GM19193 (cell line): ENCODE data around the gene ZBP1.

ENCODE experiments used
- POLR2A ChIP-seq: IDR thresholded peaks from 4 replicates; pipeline ENCODE4 v1.6.1; 2011; ENCODE audit not compliant: insufficient read depth, insufficient read length; ENCODE audit errors: extremely low read depth

Gene ZBP1, protein sequence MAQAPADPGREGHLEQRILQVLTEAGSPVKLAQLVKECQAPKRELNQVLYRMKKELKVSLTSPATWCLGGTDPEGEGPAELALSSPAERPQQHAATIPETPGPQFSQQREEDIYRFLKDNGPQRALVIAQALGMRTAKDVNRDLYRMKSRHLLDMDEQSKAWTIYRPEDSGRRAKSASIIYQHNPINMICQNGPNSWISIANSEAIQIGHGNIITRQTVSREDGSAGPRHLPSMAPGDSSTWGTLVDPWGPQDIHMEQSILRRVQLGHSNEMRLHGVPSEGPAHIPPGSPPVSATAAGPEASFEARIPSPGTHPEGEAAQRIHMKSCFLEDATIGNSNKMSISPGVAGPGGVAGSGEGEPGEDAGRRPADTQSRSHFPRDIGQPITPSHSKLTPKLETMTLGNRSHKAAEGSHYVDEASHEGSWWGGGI

GRCh38 chr20:57620274-57620990, at the start of gene ZBP1:
TSS of gene ZBP1 (minus strand) at chr20:57620426. CDS start at chr20:57620295, 131 bp downstream.
- TF ChIP-seq POLR2A: peak; percentile 45

DNA sequence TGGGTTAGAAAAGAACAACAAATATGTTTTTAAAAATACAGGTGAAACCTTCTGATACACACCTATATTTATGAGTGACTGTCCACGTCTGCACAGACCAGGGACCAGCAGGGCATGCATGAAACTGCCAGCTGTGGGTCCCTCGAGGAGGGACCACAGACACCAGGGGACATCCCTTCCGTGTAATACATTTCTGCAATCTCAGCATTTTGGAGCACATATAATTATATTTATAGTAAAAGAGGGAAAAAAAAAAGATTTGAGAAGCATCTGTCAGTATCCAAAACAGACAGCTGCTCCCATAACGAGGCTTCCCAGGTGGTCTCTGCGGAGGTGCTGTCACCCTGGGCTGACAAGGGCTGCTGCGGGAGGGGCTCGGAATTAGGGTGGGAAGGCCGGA, 49.4 kb upstream of the ZBP1 start:
- no peak for TF ChIP-seq POLR2A

DNA sequence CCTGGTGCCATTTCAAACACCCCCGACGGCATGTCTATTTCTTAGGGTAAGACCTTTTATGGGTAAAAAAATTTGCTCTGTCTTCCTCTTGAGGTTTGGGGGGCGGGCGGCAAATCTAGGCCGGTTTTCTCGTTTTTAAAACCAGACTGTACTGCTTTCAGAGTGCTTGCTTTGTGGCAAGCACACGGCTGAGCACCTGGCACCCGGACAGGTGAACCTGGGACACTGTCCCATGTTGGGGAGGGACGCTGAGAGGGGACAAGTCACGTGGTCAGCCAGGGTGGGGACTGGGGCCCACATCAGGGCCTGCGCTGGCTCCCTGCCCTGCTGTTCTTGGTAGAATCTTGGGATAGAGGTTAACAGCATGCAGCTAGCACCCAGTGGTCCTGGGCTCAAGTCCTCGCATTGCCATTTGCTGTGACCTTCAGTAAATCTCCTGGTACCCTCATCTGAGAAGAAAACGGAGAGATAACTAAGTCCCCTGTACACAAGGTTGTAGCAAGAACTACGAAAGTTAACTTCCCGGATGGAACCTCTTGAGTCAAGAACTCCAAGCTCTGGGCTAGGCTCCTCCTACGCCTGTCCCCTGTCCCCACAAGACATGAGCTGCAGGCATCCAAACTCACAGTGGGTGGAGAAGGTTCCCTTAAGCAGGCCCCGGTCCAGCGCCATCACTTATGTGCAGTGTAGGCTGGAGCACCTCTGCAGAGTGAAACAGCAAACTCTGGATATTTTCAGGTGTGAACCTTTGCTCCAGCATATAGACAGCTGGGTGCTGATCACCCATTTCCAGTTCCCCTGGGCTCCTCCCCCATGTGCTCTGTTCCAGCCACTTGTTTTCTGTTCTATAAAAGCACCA, 47.9 kb upstream of the ZBP1 start:
- no peak for TF ChIP-seq POLR2A

DNA sequence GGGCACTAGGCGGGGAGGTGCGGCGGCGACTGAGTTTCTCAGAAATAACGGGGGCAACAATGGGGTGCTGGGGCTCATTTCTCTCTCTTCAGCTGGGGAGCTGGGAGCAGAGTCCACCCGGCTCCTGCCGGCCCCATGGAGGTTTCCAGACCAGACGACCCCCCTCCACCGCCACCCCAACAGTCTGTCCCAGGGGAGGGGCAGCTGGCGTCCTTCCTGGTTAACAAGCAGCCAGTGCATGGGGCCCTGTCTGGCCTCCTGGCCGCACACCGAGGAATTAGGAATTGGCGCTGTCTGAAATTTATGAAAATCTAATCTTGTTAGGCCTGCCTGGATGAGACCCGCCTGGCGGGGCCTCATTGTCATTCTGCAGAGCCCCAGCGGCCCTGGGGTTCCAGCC, 47.2 kb upstream of the ZBP1 start:
- TF ChIP-seq POLR2A: no peak

DNA sequence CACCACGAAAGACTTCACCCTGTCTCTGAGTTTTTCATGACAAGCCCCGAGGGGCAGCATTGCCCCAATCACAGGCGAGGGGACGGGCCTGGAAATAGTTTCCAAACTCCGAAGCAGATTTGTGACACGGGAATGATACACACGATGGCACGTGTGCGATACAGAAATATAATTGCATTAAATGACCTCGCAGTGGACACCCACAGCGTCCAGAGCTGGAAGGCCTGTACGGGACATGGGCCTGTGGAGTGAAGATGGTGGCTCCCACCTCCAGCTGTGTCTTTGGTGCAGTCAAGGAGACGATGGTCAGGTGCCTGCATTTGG, 46.6 kb upstream of the ZBP1 start:
- no peak for TF ChIP-seq POLR2A

- TF ChIP-seq POLR2A: no peak
Observed at GRCh38 chr20:57666106-57666833, 46.0 kb upstream of the ZBP1 start.

DNA sequence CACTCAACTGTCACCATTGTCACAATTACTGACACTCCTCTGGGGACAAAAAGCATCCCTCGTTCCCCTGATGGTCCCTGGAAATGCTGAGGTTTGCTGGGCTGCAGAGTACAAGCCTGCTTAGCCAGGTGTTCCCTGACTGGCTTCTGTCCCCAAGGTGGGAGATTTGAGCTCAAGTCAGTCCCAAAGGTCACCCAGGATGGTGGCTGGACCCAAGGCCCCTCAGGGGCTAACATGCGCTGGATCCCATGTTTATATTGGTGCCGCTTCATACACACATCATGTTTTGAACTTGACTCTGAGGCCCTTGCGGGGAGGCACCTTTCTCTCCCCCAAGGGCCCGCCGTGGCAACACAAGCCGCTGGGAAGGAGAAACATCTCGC, 45.4 kb upstream of the ZBP1 start:
- TF ChIP-seq POLR2A: no peak

DNA sequence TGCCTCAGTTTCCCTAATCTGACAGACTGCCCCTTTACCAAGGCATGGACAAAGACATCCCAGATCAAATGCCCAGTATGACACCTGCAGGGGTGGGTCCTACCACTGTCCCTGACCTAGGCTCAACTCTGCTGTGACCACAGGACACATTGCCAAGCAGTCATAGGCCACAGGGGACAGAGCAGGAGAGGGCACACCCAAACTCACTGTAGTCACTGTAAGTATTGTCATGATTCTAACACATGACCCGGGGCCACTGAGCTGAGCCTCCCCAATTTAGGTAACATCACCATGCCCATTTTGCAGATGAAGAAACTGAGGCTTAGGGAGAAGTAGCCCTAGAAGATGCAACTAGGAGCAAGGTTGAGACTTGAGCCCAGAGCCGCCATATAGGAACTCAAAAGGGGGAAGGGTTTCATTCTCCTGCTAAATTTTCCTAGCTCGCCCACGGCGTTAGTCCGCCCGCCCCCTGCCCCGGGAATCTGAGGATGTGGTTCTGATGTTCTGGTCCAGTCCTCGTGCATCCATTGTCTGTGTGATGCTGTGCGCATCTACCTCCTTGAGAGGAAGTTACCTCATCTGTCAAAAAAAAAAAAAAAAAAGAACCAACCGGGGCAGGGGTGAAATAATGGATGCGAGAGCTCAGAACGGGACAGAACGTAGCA, 44.8 kb upstream of the ZBP1 start:
- no peak for TF ChIP-seq POLR2A

- TF ChIP-seq POLR2A: no peak
Observed at GRCh38 chr20:57664476-57664875, 44.2 kb upstream of the ZBP1 start.

GRCh38 chr20:57663681-57664451, 43.6 kb upstream of the ZBP1 start:
- TF ChIP-seq POLR2A: no peak

DNA sequence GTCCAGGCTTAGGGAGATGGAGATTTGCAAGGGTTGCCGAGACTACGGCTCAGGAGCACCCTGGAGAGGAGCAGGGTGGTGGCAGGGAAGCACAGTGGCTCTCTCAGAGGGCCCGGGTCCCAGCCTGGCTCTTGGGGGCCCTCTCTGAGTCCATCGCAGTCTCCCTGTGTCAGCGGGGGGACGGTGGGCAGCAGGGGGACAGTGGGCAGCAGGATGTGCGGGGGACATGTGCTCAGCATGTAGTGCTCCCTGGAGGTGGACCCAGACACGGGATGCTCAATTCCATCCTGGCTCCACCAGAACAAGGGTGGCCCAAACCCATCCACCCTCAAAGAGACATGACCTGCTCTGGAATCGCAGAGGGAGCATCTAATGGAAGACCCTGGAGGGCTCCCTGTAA, 43.0 kb upstream of the ZBP1 start:
- no peak for TF ChIP-seq POLR2A

- TF ChIP-seq POLR2A: no peak
Observed at GRCh38 chr20:57662456-57663240, 42.4 kb upstream of the ZBP1 start.
